Sciatic nerve (tissue), 2 donors: ENCODE results near the gene PER2. TPM values are rescaled to one million over a fixed set of nuclear protein-coding genes. Genes with fewer than 3 reads are reported as not detected.
A peak's percentile ranks its signal among the peaks of the same experiment; 100 is the strongest.

Source experiments
- ATAC-seq: fragments of 200-7000 bp; cut with Tn5 transposase; one replicate; pipeline ENCODE4 v1.9.1; 2020; ENCODE audit warnings: mild to moderate bottlenecking, moderate library complexity
- DNase-seq: peaks from one replicate; pipeline ENCODE4 v3.0.0-alpha.2; 2020; ENCODE audit warnings: low spot score
- intact Hi-C: fragments of 100-400 bp; cut with DNase I; formaldehyde crosslinking; loops from one replicate; pipeline ENCODE4 v1.14.2; 2022
- total RNA-seq: library from RNA; stranded (reverse); fragmentation: NEBNext Ultra II Directional; extraction: Animal tissue kit (Norgen Biotek cat#: 25700); gene quantifications from one replicate; pipeline ENCODE4 v1.2.1, GENCODE V29; 2021
- donor health status: DM: no; HTN: no; CAD: no.
- donor health status: DM: no; HTN: no; CAD: no.

The PER2 gene
- total RNA-seq, 1 donor from 2014 or later: 24.7 TPM

GRCh38 chr2:238257786-238258700 is 30.4 kb downstream of the PER2 start:
- intact Hi-C loops: no loop called here
- DNase-seq (no peak), ATAC-seq (no peak)

GRCh38 chr2:238256594-238257104 is 31.8 kb downstream of the PER2 start:
- intact Hi-C loops: no loop called here
- no peak for DNase-seq
- ATAC-seq: no peak

- intact Hi-C loops: no loop called here
- ATAC-seq (no peak), DNase-seq (no peak)
These were observed 32.3 kb downstream of the PER2 start for GRCh38 chr2:238256111-238256510.

DNA sequence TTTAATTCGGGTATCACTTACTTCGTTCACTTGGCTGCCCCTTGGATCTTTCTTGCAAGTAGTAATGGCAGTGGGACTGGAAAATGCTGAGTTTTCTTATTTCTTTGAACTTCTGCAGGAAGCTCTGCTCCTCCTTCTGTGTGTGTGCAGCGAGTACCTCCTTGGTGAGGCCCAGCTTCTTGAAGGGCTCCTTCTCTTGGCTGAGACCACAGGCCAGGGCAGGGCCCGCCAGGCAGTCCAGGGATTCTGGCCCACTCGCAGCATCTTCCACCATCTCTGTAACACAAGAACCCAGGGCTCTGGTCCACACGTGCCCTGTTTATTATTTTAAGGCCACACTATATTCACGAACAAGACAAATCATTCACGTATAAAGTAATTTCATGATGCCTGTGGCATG is 32.8 kb downstream of the PER2 start:
- intact Hi-C loops: no loop called here
- ATAC-seq (no peak), DNase-seq (no peak)

DNA sequence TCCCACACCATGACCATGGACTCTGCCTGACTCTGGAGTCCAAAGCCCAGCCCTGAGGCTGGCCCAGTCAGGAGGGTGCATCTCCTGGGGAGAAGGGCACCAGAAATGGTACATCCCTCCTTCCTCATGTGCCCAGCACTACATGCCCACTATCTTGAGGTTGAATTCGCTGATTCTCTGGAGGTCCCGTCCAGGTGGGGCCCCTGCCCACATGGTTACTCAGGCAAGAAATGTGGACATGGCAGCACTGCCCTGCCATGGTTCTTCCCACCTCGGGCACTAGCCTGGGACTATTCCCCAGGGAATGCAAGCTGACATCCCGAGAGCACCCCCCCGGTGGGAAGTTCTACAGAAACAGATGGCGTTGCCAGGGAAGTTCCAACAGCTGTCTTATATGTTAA is 33.3 kb downstream of the PER2 start:
- intact Hi-C loops: no loop called here
- no peak for ATAC-seq
- DNase-seq: no peak

DNA sequence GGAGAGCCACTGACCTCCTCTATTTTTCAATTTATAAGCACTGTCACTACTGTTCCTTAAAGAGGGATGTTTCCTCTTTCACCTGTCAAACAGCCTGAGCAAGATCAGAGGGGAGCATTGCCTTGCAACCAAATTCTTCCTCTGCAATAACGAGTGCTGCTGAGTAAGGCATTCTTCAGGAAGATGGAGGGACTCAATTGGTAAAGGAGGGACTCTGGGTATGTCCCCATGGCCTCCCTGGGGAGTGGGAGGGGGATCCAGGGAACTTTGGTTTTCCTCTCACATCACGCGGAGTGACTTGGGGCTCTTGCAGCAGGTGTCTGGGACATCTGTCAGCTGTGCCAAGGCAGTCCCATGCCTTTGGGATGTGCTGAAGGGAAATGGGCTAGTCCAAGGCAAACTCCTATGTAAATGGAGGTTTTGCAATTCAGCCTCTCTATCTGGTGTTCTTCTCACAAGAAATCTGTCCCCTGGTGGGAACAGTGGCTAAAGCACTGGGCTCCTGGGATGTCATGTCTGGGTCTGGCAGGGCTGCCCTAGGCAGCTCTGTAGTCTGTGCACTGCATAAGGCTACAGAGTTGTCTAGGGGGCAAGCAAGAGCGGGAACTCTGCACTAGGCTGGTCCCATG is 34.2 kb downstream of the PER2 start:
- ATAC-seq (no peak), DNase-seq (no peak)
- intact Hi-C loops: no loop called here

DNA sequence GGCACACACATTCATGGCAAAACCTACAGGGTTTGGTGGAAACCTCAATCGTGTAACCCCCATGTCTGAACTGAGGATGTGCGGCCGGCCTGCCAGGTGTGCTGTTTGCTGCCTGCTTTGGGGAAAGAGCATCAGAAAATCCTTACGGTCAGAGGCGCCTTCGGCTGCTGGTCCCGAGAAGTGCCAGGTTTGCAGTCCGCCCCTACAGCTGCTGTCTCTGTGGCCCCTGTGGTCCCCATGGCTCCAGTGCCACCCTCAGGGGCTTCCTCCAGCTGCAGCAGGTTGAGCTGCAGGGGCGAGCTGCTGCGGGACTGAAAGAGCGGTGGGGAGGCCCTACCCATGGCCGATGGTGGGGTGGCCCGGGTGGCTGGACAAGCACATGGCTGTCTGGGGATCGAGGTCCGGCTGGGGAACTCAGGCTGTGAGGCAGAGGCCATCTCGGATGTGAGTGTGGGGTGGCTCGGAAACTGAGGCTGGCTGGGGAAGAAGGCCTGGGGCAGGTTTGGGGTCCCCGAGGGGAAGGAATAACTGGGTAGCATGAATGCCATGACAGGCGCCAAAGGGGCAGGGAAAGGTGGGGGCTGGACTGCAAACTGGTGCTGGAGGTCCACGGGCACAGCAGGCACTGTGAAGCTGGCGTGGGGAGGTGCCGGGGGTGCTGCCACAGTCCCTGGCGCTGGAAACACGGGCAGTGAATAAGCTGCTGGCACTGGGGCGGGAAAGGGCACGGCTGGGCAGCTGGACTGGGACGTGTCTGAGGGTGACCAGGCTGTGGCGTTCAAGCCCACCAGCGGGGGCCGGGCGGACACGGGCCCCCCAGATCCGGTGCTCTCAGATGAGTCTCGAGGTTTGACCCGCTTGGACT is 35.4 kb downstream of the PER2 start:
- no peak for ATAC-seq
- intact Hi-C loops: no loop called here
- DNase-seq: no peak

DNA sequence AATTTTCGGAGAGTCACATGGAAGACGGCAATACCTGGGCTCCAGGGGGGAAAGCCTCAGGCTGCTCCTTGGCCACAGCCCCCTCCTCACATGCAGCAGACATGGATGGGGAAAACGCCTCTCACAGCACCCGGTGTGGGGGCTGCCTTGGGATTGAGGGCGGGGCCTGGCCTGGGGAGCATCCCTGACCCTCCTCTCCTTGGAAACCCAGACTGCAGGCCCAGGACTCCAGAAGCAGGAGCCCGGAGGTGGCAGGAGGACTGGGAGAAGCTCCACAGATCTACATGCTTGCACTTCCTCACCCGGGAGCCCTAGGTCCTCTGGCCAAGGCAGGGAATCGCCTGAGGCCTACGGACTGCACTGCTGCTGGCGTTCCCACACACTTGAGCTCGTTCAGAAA is 36.4 kb downstream of the PER2 start:
- intact Hi-C loops: no loop called here
- no peak for DNase-seq
- no peak for ATAC-seq

DNA sequence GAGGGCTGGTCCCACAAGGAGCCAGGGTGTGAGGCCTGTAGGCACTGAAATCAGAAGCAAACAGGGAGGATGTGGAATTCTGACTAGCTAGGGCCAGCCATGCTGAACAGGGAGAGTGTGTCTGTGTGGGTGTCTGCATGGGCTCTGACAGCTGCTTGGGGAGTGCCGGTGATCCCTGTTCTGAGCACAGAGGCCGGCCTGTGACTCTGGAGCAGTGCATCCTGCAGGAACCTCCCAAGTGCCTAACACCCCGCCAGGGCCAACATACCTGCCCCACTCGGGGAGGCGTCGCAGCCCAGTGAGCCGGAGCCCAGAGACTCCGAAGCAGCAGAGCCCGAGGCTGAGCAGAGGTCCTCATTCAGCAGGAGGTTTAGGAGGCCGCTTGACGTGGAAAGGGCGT is 37.1 kb downstream of the PER2 start:
- intact Hi-C loops: no loop called here
- no peak for DNase-seq

DNA sequence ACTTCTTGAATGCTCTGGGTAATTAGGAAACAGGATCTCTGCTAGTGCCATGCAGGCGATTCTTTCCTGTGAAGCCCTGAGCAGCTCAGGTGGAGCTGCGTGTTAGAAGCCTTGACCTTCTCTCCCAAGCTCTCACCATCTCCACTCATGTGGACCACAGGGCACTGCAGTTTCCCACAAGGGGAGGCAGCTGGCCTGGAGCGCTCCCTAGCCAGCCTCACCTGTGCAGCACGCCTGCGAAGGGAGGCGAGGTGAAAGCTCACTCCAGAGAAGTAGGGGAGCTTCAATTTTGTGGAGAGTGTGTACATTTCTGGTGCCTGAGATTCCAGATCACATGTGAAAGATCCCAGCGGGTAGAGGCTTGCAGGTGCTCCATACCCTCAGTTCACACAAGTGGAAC is 37.5 kb downstream of the PER2 start:
- intact Hi-C loops: no loop called here
- DNase-seq (no peak), ATAC-seq (no peak)

More for the DNA sequence above, 37.1 kb downstream of the PER2 start:
- ATAC-seq: no peak

- intact Hi-C loops: no loop called here
- DNase-seq: no peak
- ATAC-seq: peak; percentile 37
These were observed 40.5 kb downstream of the PER2 start for GRCh38 chr2:238247841-238248453.

DNA sequence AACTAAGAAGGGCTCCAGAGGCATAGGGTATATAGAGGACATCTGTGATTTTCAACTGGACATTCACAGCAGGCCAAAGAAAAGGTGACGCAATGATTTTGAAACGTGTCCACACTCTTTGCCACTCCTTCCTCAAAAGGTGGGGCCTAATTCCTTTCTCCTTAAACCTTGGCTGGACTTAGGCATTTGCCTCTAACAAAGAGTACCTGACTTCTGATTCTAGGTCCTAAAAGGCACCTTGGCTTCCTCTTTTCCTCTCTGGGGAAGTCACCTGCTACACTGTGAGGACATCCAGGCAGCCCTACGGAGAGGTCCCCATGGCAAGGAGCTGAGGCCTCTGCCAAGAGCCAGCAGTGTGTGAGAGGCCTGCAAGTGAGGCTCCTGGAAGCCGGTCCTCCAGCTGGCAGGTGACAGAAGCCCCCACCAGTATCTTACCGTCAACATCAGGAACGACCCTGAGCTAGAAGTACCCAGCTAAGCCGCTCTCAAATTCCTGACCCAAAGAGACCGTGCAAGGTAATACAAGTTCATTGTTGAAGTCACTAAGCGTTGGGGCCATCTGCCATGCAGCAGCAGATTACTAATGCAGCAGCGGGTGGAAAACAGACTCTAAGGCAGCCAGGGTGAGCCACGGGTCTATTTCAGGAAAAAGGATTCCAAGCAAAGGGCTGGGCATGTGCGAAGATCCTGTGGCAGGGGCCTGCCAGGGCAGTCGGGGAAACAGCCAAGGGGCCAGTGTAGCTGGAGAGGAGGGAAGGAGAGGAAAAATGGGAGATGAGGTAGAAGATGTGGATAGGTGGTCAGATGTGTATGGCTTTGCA is 41.2 kb downstream of the PER2 start:
- ATAC-seq: no peak
- intact Hi-C loops: no loop called here
- DNase-seq: no peak

DNA sequence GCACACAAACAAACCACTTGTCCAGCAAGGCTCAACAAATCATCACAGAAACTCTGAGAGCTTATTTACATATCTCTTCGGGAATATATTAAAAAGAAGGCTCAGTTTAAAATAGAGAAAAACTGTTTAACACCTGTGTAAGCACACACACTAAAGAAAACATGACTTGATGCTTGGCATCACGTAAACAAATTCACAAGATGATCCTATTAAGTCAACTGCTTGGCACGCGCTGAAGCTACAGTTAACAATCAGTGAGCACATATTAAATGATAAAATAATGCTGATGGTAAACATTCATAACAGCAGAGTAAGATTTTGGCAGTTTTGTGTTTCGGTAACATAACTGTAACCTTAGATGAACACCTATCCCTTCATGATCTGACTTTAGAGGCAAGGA is 44.3 kb downstream of the PER2 start:
- ATAC-seq (no peak), DNase-seq (no peak)
- intact Hi-C loops: no loop called here

GRCh38 chr2:238243496-238244076 is 44.8 kb downstream of the PER2 start:
- intact Hi-C loops: no loop called here
- DNase-seq (no peak), ATAC-seq (no peak)

DNA sequence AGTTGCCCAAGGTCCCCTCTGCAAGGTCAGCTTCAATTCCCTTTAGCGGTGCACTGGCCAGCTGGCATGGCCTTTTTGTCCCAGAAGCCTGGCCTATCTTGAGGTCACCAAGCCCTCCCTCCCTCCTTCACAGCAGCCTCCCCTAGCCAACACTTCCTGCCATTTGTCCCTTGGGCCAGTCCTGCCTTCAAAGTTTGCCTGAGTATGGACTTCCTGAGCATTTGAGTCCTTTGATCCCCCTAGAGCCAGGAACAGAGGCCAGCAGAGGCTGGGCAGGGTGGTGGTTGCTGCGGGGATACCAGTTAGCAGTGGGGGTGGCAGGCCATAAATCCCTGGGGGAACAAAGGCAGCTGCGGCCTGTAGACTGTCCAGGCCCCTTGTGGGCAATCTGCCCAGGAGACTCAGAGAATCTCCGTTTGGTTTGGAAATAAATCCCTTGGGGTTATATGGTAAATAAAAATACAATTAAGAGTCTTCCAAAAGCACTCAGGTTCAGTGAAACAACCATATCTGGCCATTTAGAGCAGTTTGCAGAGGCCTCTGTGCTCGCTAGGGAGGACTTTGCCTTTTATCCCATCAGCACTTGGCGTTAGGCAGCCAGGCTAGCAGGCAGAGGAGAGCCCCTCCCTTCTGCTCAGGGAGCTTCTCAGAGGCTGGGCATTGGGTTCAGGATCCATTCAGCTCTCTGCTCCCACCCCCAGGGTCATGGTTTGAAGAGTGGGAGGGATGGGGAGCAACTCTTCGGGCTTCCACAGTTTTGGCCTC is 45.5 kb downstream of the PER2 start:
- ATAC-seq: peak; percentile 29
- DNase-seq: no peak
- intact Hi-C loops: no loop called here

DNA sequence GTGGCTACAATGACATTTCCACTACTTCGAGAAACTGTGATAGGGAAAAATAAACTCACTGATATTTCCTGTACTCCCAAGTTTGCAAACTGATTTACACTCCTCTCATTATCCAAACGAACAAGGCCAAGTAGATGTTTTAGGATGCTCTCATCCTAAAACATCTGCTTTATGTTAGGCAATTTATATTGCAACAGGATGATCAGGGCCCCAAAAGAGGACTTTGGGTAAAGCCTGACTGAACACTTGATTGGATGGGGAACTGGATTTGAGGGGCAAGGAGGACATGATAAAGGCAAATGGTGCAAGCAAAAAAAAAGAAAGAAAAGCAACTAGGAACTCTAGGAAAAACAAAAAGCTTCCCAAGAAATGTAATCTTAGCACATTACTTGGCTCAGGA is 46.4 kb downstream of the PER2 start:
- DNase-seq: no peak
- no peak for ATAC-seq
- intact Hi-C loops: no loop called here
